Measurements from ENCODE around the gene CTR9.
A peak's percentile ranks its signal among the peaks of the same experiment; 100 is the strongest.
"Not testable (repeated sequence)": the region's sequence is repeated elsewhere in the genome, so short reads cannot be mapped to it uniquely, and the experiment has no call there.

The CTR9 gene

GRCh38 chr11:10785146-10785474, 34.1 kb downstream of the CTR9 start:
- no peak for DNase-seq

- DNase-seq, result no peak
Observed at GRCh38 chr11:10786451-10786850, 35.4 kb downstream of the CTR9 start.

GRCh38 chr11:10792385-10793068, 41.5 kb downstream of the CTR9 start:
- DNase-seq, result peak; percentile 43

GRCh38 chr11:10793470-10794255, 42.6 kb downstream of the CTR9 start:
- DNase-seq, result no peak

GRCh38 chr11:10796191-10796590, 45.1 kb downstream of the CTR9 start:
- no peak for DNase-seq

- DNase-seq, result no peak
Observed at GRCh38 chr11:10797001-10797400, 46.0 kb downstream of the CTR9 start.

GRCh38 chr11:10797531-10797930, 46.5 kb downstream of the CTR9 start:
- DNase-seq, result no peak

- DNase-seq, result no peak
Observed at GRCh38 chr11:10798330-10798928, 47.4 kb downstream of the CTR9 start.

GRCh38 chr11:10800292-10800691, 49.2 kb downstream of the CTR9 start:
- DNase-seq, result no peak

- no peak for DNase-seq
Observed at GRCh38 chr11:10803676-10804075, 52.6 kb downstream of the CTR9 start.

GRCh38 chr11:10805741-10806140, 54.7 kb downstream of the CTR9 start:
- no peak for DNase-seq

- DNase-seq, result no peak
Observed at GRCh38 chr11:10806206-10806605, 55.2 kb downstream of the CTR9 start.

GRCh38 chr11:10807493-10808234, 56.6 kb downstream of the CTR9 start:
- peak; percentile 16 for DNase-seq

- no peak for DNase-seq
Observed at GRCh38 chr11:10808235-10808552, 57.1 kb downstream of the CTR9 start.

- DNase-seq, result peak; percentile 78
Observed at GRCh38 chr11:10808553-10809372, 57.7 kb downstream of the CTR9 start, which contains the start of gene EIF4G2. Gene EIF4G2 (minus strand): TSS chr11:10808926.

GRCh38 chr11:10809373-10810160, 58.5 kb downstream of the CTR9 start:
- DNase-seq, result no peak

- DNase-seq, result no peak
Observed at GRCh38 chr11:10813945-10814344, 62.9 kb downstream of the CTR9 start.

GRCh38 chr11:10818594-10818993, 67.5 kb downstream of the CTR9 start:
- no peak for DNase-seq

- not testable (repeated sequence) for DNase-seq
Observed at GRCh38 chr11:10822491-10822890, 71.4 kb downstream of the CTR9 start.

- no peak for DNase-seq
Observed at GRCh38 chr11:10823152-10823579, 72.1 kb downstream of the CTR9 start.

- no peak for DNase-seq
Observed at GRCh38 chr11:10824888-10825287, 73.8 kb downstream of the CTR9 start.

- no peak for DNase-seq
Observed at GRCh38 chr11:10828402-10828801, 77.4 kb downstream of the CTR9 start.

Measured in NCI-H510A (cell line).